SJSA1 (cell line): Measurements from ENCODE around the gene CHTF18. TPM values are rescaled to one million over a fixed set of nuclear protein-coding genes. Genes with fewer than 3 reads are reported as not detected.
"Not testable (repeated sequence)": the region's sequence is repeated elsewhere in the genome, so short reads cannot be mapped to it uniquely, and the experiment has no call there.

ENCODE experiments used
- DNase-seq, 2 experiments: peaks; one replicate each; pipeline ENCODE4 v3.0.0-alpha.2; 2015 to 2020; ENCODE audit warnings: low spot score in 2 of 2, low read depth in 1 of 2
- H3K27ac ChIP-seq: fragments of 250-450 bp; sonication (Bioruptor Pico); 2 replicates; pipeline ENCODE4 v1.5.1; 2020; ENCODE audit warnings: mild to moderate bottlenecking, moderate library complexity
- H3K27me3 ChIP-seq: fragments of 250-450 bp; sonication (Bioruptor Pico); replicated peaks from 2 replicates; pipeline ENCODE4 v1.5.1; 2020; ENCODE audit warnings: mild to moderate bottlenecking, moderate library complexity
- H3K36me3 ChIP-seq: fragments of 250-450 bp; sonication (Bioruptor Pico); 2 replicates; pipeline ENCODE4 v1.5.1; 2020; ENCODE audit warnings: mild to moderate bottlenecking
- H3K4me1 ChIP-seq: fragments of 250-450 bp; sonication (Bioruptor Pico); replicated peaks from 2 replicates; pipeline ENCODE4 v1.6.1; 2021; ENCODE audit warnings: mild to moderate bottlenecking
- H3K4me3 ChIP-seq: fragments of 250-450 bp; sonication (Bioruptor Pico); 2 replicates; pipeline ENCODE4 v1.5.1; 2020; ENCODE audit warnings: mild to moderate bottlenecking
- H3K9me3 ChIP-seq: fragments of 250-450 bp; sonication (Bioruptor Pico); replicated peaks from 2 replicates; pipeline ENCODE4 v1.5.1; 2020; ENCODE audit warnings: mild to moderate bottlenecking
- total RNA-seq: library from RNA; depleted of rRNA; stranded (reverse); fragments of >200 nt; shearing (Covaris generic); gene quantifications from 2 replicates; pipeline ENCODE4 v1.2.3, GENCODE V29; 2014

Gene CHTF18
- total RNA-seq, 1 experiment from 2014 or later, result 30.6 TPM

DNA sequence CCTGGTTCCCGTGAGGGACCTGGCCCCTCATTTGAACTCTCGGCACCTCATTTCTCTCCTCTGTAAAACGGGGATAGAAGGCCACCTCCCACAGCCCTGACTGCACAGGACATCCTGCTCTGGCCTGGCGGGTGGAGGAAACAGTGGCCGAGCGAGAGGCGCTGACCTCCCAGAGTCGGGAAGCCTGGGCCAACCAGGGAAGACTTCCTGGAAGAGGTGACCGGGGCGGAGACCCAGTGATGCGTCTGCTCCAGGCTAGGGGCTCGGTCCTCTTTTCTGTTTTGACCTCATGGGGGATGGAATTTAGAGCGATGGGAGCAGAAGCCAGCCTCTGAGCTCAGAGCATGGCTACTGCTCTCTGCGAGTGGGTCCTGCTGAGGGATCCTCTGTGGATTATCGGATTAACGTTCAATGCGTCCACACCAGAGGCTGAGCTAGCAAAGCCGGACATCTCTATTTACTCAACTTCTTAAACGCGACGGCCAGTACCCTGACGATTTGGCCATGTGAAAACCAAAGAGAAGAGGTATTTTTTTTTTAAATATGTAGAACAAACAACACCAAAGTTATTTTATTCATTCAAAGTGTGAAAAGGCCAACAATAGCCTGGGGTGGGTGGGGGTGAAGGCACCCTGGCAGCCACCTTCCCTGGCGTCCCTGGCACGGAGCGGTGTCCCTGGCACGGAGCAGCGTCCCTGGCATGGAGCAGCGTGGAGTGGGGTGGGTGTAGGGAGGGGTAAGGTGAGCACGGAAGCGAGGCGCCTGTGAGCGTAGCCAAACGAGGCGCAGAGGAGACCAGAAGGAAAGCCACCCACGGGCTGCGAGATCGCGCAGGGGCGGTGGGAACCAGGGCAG, 37.0 kb upstream of the CHTF18 start:
- H3K4me3 ChIP-seq, result no peak overlapping the region
- H3K4me1 ChIP-seq, result no peaks in the 10 kb centered on the region
- no peak overlapping the region for H3K27ac ChIP-seq
- 0 out of 2 replicates have a peak, but pooled peaks cover 2% of the 10 kb centered on the region for H3K9me3 ChIP-seq
- peaks cover 54% of the 10 kb centered on the region for H3K27me3 ChIP-seq
- no peak for DNase-seq
- H3K36me3 ChIP-seq, result no peaks in the 10 kb centered on the region

DNA sequence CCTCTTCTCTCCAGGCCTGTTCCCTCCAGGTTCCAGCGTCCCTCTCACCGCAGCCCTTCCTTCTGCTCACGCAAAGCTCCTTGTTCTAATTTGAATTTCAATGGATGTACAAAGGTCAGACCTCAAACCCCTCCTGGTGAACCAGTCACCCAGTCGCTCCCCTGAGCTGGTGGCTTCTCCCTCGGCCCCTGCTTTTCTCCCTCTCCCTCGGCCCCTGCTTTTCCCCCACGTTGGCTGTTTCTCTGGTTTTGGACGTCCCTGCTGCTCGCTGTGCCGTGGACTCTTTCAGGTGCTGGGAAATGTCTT, 36.5 kb upstream of the CHTF18 start:
- Histone ChIP-seq H3K36me3 (no peaks in the 10 kb centered on the region), H3K4me1 (no peaks in the 10 kb centered on the region), H3K27ac (no peak overlapping the region), H3K9me3 (peaks cover 2% of the 10 kb centered on the region; the same call in 1 of the 2 replicates), H3K27me3 (peaks cover 59% of the 10 kb centered on the region), H3K4me3 (no peak overlapping the region)
- DNase-seq, result no peak

DNA sequence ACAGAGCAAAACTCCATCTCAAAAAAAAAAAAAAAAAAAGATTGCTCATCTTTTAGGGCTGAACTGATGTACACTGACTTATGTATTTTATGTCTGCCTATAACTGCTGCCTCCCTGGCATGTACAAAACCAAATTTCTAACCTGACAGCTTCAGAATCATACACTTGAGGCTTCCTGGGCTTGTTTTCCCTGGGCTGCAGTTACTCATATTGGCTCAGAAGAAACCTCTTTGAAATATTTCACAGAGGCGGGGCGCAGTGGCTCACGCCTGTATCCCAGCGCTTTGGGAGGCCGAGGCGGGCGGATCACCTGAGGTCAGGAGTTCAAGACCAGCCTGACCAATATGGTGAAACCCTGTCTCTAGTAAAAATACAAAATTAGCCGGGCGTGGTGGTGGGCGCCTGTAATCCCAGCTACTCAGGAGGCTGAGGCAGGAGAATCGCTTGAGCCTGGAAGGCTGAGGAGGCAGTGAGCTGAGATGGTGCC, 34.3 kb upstream of the CHTF18 start:
- H3K4me3 ChIP-seq, H3K27ac ChIP-seq, H3K4me1 ChIP-seq, DNase-seq, H3K36me3 ChIP-seq, H3K9me3 ChIP-seq: not testable (repeated sequence)
- peaks cover 55% of the 10 kb centered on the region for H3K27me3 ChIP-seq

DNA sequence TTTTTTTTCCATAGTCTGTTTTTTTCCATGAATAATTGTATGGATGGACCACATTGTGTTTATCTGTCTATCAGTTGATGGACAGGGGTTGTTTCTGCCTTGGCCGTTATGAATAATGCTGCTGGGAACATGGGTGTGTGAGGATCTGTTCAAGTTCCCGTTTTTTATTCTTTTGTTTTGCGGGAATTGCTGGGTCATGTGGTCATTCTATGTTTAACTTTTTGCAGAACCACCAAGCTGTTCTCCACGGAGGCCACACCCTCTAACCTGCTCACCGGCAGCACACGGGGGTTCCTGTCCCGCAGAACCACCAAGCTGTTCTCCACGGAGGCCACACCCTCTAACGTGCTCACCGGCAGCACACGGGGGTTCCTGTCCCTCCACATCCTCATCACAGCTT, 33.8 kb upstream of the CHTF18 start:
- Histone ChIP-seq H3K27ac (no peak overlapping the region), H3K36me3 (no peaks in the 10 kb centered on the region), H3K4me3 (no peak overlapping the region), H3K4me1 (no peaks in the 10 kb centered on the region), H3K27me3 (peaks cover 55% of the 10 kb centered on the region), H3K9me3 (peaks cover 2% of the 10 kb centered on the region; the same call in 1 of the 2 replicates)
- DNase-seq, result no peak

DNA sequence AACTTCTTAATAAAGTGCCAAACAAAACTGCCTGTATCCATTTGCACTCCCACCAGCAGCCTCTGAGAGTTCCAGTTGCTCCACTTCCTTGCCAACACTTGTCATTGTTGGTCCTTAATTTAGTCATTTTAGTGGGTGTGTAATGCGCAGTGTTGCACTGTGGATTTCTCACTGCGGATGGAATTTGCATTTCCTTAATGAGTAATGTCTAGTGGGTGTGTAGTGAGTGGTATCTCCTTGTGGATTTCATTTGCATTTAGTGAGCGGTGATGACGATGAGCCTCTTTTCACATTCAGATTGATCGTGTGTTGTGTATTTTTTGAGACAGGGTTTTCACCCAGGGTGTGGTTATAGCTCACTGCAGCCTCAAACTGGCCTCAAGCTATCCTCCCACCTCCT, 32.0 kb upstream of the CHTF18 start:
- DNase-seq, result no peak
- Histone ChIP-seq H3K9me3 (peaks cover 2% of the 10 kb centered on the region; the same call in 1 of the 2 replicates), H3K4me1 (no peaks in the 10 kb centered on the region; the same call in 1 of the 2 replicates), H3K4me3 (no peak overlapping the region), H3K27ac (no peak overlapping the region), H3K36me3 (no peaks in the 10 kb centered on the region), H3K27me3 (peaks cover 53% of the 10 kb centered on the region)

DNA sequence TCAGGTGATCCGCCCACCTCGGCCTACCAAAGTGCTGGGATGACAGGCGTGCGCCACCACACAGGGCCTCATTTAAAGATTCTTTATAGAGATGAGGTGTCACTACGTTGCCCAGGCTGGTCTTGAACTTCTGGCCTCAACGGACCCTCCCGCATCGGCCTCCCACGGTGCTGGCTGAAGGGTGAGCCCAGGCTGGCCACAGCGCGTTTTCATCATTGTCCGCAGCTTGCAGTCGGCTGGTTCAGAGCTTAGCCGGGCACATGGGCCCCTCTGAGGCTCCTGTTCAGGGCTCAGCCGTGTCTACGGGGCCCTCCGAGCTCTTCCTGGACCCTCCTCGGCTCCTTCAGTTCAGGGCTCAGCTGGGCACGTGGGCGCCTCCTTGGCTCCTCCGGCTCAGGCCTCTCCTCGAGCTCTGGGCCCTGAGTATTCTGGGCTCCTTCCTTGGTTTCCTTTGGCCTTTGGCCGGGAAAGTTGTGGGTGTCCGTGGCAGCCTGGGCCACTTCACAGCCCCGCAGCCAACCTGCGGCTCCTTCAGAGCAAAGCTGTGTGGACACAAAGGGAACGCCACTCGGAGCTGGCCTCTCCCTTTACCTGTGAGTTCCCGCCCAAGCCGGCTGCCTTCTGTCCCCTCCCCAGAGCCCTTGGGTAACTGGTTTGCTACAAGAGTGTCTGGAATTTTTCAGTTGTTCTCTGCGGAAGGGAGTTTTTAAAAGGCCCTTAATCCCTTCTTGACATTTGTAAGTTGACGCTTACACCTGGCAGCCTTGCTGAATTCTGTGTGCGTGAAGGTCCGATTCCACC, 29.1 kb upstream of the CHTF18 start:
- no peak for DNase-seq
- no peaks in the 10 kb centered on the region; the same call in 1 of the 2 replicates for H3K4me1 ChIP-seq
- H3K27me3 ChIP-seq, result peaks cover 47% of the 10 kb centered on the region
- H3K4me3 ChIP-seq, result no peak overlapping the region
- H3K9me3 ChIP-seq, result peaks cover 2% of the 10 kb centered on the region; the same call in 1 of the 2 replicates
- H3K27ac ChIP-seq, result no peak overlapping the region
- H3K36me3 ChIP-seq, result no peaks in the 10 kb centered on the region

DNA sequence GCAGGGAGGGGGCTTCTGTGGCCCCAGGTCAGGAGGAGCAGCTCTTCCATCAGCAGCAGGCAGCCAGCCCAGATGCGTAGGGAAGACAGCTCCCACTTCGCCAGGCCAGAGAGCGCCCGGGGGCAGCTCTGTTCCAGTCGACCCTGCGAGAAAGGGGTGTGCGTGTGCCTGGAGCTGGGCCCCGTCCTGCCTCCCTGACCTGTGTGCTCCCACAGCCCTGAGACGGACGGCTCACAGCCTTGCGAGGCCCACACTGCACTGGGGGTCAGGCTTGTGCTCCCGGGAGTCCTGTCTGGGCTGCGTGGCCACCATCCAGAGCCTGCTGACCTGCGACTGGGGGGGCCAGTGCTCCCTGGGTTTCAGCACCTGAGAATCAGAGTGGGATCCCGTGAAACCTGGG, 28.4 kb upstream of the CHTF18 start:
- peaks cover 39% of the 10 kb centered on the region for H3K27me3 ChIP-seq
- no peak overlapping the region for H3K4me3 ChIP-seq
- H3K36me3 ChIP-seq, result no peaks in the 10 kb centered on the region
- H3K9me3 ChIP-seq, result peaks cover 2% of the 10 kb centered on the region; the same call in 1 of the 2 replicates
- no peak overlapping the region for H3K27ac ChIP-seq
- no peak for DNase-seq
- no peaks in the 10 kb centered on the region; the same call in 1 of the 2 replicates for H3K4me1 ChIP-seq

DNA sequence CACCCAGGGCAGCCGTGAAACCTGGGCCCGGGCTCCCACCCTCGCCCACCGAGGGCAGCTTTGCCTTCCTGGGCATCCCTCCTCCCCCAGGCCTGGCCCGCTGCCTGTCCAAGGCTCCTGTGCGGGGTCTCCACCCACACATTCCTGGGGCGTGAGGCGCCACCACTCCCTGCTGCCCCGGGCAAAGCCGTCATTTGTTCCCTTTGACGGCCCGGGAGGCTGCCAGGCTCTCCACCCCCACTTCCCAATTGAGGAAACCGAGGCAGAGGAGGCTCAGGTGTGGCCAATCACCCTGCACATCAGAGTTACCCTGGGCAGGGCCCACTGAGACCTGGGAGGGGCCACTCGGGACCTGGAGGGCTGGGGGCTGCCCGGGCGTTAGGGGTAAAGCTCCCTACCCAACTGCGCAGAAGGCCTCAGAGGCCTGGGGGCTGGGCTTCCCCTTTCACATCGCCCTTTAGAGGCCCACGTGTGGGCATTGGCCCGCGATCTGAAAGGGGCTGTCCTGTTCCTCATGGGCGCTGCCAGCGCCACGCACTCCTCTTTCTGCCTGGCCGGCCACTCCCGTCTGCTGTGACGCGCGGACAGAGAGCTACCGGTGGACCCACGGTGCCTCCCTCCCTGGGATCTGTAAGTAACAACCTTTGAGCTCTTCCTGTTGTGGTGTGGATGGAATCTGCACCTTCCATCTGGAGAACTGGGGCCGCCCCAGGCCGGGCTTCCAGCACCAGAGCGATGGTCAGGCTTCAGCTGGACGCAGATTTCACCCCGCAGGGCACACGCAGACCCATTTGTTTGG, 27.7 kb upstream of the CHTF18 start, which contains the start of gene MSLN:
Gene MSLN (plus strand): TSS at position 190 of the 799 bp plus-strand sequence. CDS start 1,947 bp downstream, outside the sequence.
- Histone ChIP-seq H3K27me3 (peaks cover 35% of the 10 kb centered on the region; the same call in 1 of the 2 replicates), H3K4me3 (no peak within 1 kb of the TSS), H3K27ac (no peak within 1 kb of the TSS), H3K4me1 (no peaks in the 10 kb centered on the region; the same call in 1 of the 2 replicates), H3K36me3 (no peaks in the 10 kb centered on the region), H3K9me3 (peaks cover under 1% of the 10 kb centered on the region; the same call in 1 of the 2 replicates)
- DNase-seq, result no peak

DNA sequence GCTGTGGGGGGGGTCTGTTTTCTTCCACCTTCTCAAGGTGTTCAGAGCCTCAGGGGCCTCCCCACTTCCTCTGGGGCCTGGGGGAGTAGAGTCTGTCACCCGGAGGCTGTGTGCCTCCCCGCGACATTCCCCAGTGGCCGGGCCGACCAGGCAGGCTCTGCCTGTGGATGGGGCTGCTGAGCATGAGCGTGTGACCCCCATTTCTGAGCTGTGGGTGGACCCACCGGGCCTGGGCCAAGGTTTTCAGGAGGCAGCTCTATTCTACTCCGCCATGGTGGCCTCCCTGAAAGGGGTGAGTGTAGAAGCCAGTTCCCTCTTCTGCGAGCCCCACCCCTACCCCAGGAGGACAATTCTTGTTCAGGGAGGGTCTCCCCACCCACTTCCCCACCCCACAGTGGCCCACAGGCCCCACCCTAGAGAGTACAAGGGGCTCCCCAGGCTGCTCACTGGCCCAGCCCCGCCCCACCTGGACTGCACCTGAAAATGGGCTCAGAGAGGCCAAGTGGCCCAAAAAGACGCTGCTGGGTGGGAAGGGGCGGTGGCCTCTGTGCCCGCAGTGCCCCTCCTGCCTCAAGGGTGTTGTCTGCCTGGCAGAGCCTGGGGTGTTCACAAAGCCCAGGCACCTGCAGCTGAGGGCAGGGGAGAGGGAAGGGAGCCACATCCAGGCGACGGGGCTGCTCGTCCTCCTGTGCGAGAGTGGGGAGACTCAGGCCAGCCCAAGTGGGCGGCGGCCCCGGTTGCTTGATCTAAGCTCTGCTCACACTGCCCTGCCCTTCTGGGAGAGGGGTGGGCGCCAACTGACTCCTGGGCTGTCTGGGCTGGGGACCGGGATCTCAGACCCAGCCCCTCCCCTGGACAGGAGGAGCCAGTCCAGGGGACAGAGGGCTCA, 26.6 kb upstream of the CHTF18 start:
- no peak overlapping the region for H3K4me3 ChIP-seq
- no peak for DNase-seq
- no peaks in the 10 kb centered on the region; the same call in 1 of the 2 replicates for H3K9me3 ChIP-seq
- H3K4me1 ChIP-seq, result no peaks in the 10 kb centered on the region; the same call in 1 of the 2 replicates
- no peak overlapping the region for H3K27ac ChIP-seq
- no peaks in the 10 kb centered on the region for H3K36me3 ChIP-seq
- H3K27me3 ChIP-seq, result peaks cover 24% of the 10 kb centered on the region; the same call in 1 of the 2 replicates

DNA sequence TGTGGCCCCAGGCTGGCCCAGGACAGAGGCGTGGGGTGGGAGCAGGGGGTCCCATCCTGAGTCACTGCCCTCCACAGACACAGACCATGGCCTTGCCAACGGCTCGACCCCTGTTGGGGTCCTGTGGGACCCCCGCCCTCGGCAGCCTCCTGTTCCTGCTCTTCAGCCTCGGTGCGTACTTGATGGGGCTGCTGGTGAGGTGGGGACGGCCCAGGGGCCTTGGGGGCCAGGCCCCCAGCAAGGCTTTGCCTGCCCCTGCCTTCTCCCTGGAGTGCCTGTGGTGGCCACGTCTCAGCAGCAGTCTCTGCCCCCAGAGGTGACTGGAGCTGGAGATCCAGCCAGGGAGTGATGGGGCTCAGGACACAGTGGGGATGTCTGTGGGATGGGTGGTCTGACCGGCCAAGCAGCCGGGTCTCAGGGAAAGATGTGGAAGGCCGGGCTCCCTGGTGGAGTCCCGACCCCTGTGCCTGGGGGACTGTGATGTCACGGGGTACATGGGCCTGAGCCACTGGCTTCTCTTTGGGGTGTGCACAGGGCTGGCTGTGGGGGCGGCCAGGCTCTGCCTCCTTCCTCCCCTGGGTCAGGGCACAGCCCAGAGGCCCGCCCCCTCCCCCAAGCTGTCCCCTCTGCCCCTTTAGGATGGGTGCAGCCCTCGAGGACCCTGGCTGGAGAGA, 25.7 kb upstream of the CHTF18 start:
- no peaks in the 10 kb centered on the region for H3K9me3 ChIP-seq
- H3K27ac ChIP-seq, result no peak overlapping the region
- no peak for DNase-seq
- no peaks in the 10 kb centered on the region for H3K36me3 ChIP-seq
- no peak overlapping the region for H3K4me3 ChIP-seq
- H3K4me1 ChIP-seq, result no peaks in the 10 kb centered on the region; the same call in 1 of the 2 replicates
- peaks cover 21% of the 10 kb centered on the region; the same call in 1 of the 2 replicates for H3K27me3 ChIP-seq

DNA sequence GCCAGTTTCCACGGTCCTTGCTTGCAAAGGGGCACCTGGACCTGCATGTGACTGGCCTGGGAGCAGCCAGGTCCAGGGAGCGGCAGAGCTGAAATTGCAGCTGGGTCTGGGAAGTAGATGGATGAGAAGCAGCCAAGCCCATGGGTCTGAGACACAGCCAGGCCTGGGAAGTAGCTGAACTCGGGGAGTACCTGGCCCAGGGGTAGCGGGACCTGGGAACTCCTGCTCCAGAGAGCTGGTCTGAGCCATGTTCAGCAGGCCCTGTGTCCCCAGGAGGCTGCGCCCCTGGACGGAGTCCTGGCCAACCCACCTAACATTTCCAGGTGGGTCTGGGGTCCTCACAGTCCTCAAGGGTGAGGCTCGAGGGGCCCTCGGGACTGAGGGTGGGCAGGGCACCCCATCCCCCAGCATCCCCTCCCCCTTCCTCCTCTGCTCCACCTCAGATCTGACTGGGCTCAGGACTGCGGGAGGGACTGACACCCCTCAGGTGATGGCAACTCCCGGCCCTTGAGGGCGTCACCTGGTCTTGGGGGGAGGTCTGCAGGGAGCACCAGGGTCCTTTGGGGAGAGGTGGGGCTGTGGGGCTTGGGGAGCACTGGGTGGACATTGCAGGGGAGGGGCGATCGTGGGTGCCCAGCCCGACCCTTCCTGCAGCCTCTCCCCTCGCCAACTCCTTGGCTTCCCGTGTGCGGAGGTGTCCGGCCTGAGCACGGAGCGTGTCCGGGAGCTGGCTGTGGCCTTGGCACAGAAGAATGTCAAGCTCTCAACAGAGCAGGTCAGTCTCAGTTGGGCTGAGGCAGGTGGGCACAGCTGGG, 24.8 kb upstream of the CHTF18 start:
- DNase-seq, result no peak
- Histone ChIP-seq H3K4me3 (no peak overlapping the region), H3K4me1 (no peaks in the 10 kb centered on the region; the same call in 1 of the 2 replicates), H3K36me3 (no peaks in the 10 kb centered on the region), H3K27ac (no peak overlapping the region), H3K27me3 (peaks cover 21% of the 10 kb centered on the region; the same call in 1 of the 2 replicates), H3K9me3 (no peaks in the 10 kb centered on the region)
